IMR-90 (cell line): ENCODE measurements around the gene INIP.
"Not testable (repeated sequence)": the region's sequence is repeated elsewhere in the genome, so short reads cannot be mapped to it uniquely, and the experiment has no call there.

Experiments
- BHLHE40 ChIP-seq: fragments of 150-350 bp; IDR thresholded peaks from 2 replicates; pipeline ENCODE4 v1.6.1; 2016; ENCODE audit warnings: mild to moderate bottlenecking, low read depth, low read length
- CEBPB ChIP-seq: IDR thresholded peaks from 2 replicates; pipeline ENCODE4 v1.6.1; 2012; ENCODE audit warnings: low read depth, low read length, improper control_type of control experiment
- CHD1 ChIP-seq: IDR thresholded peaks from 2 replicates; pipeline ENCODE4 v1.6.1; 2012; ENCODE audit warnings: low read depth, low read length, improper control_type of control experiment
- CTCF ChIP-seq: conservative IDR thresholded peaks from 2 replicates; pipeline ENCODE4 v1.5.1; 2012; ENCODE audit warnings: mild to moderate bottlenecking, low read depth, low read length, improper control_type of control experiment
- FOS ChIP-seq: fragments of 150-350 bp; IDR thresholded peaks from 2 replicates; pipeline ENCODE4 v1.6.1; 2016; ENCODE audit warnings: low read depth, low read length
- MAZ ChIP-seq: IDR thresholded peaks from 2 replicates; pipeline ENCODE4 v1.6.1; 2012; ENCODE audit warnings: low read depth, mild to moderate bottlenecking, low read length, improper control_type of control experiment, moderate library complexity, borderline replicate concordance
- MXI1 ChIP-seq: IDR thresholded peaks from 2 replicates; pipeline ENCODE4 v1.6.1; 2012; ENCODE audit warnings: low read depth, mild to moderate bottlenecking, low read length, moderate library complexity, borderline replicate concordance
- NFE2L2 ChIP-seq: fragments of 150-350 bp; IDR thresholded peaks from 2 replicates; pipeline ENCODE4 v1.6.1; 2016; ENCODE audit warnings: low read depth, mild to moderate bottlenecking, low read length
- POLR2A ChIP-seq: IDR thresholded peaks from 2 replicates; pipeline ENCODE4 v1.6.1; 2012; ENCODE audit warnings: mild to moderate bottlenecking, low read depth, low read length
- RAD21 ChIP-seq: IDR thresholded peaks from 2 replicates; pipeline ENCODE4 v1.6.1; 2012; ENCODE audit warnings: low read length, improper control_type of control experiment
- RCOR1 ChIP-seq: IDR thresholded peaks from 2 replicates; pipeline ENCODE4 v1.6.1; 2012; ENCODE audit warnings: mild to moderate bottlenecking, low read length, improper control_type of control experiment; ENCODE audit not compliant: insufficient replicate concordance
- RFX5 ChIP-seq: IDR thresholded peaks from 2 replicates; pipeline ENCODE4 v1.8.0; 2012; ENCODE audit warnings: low read depth, mild to moderate bottlenecking, low read length, moderate library complexity
- SMC3 ChIP-seq: fragments of 150-350 bp; IDR thresholded peaks from 2 replicates; pipeline ENCODE4 v1.6.1; 2016; ENCODE audit warnings: low read depth, mild to moderate bottlenecking, antibody characterized with exemption, low read length, moderate library complexity
- USF2 ChIP-seq: fragments of 150-350 bp; IDR thresholded peaks from 2 replicates; pipeline ENCODE4 v1.6.1; 2017; ENCODE audit warnings: mild to moderate bottlenecking, antibody characterized with exemption, low read length, low read depth

GRCh38 chr9:112673221-112673620, 44.7 kb downstream of the INIP start:
- not testable (repeated sequence) for TF ChIP-seq POLR2A, CTCF, RFX5, SMC3, RAD21, MAZ, FOS, MXI1, USF2, CEBPB, CHD1, RCOR1, NFE2L2, BHLHE40
